ENCODE results near the gene GRK5.

GRCh38 chr10:119331061-119331460 is 123.7 kb downstream of the GRK5 start:
- no peak for TF ChIP-seq POLR2A (IDR thresholded peaks at IDR 0.05)
- no peak for TF ChIP-seq CTCF (IDR thresholded peaks at IDR 0.05)

Measured in right lobe of liver (tissue), 4 donors.